H1 (cell line): ENCODE data around the gene CA10. TPM values are rescaled to one million over a fixed set of nuclear protein-coding genes. Genes with fewer than 3 reads are reported as not detected.

Experiments
- CTCF ChIA-PET: fragments of 300-600 bp; sonication (Branson Sonifier 250); formaldehyde crosslinking; loops from one replicate; lab custom pipeline; 2021; ENCODE audit not compliant: partially characterized antibody; lab: Charles Lee
- POLR2A ChIA-PET: fragments of 300-600 bp; sonication (Branson Sonifier 250); formaldehyde crosslinking; loops from one replicate; lab custom pipeline; 2021; ENCODE audit warnings: inconsistent platforms; ENCODE audit not compliant: partially characterized antibody; lab: Charles Lee
- DNase-seq, 2 experiments: peaks; one replicate each; pipeline versions ENCODE4 v3.0.0 to v3.0.0-alpha.2; 2010 to 2022; ENCODE audit warnings: low spot score in 2 of 2, low read depth in 1 of 2, mixed read lengths in 1 of 2
- FAIRE-seq: peaks from 2 replicates; lab custom pipeline; 2011; peaks lifted over from hg19 to GRCh38; lab: Jason Lieb, UNC
- H2AFZ ChIP-seq: 2 replicates; pipeline ENCODE4 v1.8.1; 2012; ENCODE audit warnings: low read length, inconsistent platforms
- H2AK5ac ChIP-seq: 2 replicates; pipeline ENCODE4 v1.6.1; 2013; ENCODE audit warnings: low read depth, low read length
- H2BK120ac ChIP-seq: replicated peaks from 2 replicates; pipeline ENCODE3; 2013; ENCODE audit warnings: low read depth, low read length, inconsistent platforms
- H2BK12ac ChIP-seq: 2 replicates; pipeline ENCODE4 v1.6.1; 2013; ENCODE audit warnings: low read depth, low read length
- H2BK15ac ChIP-seq: 2 replicates; pipeline ENCODE4 v1.6.1; 2013; ENCODE audit warnings: low read length
- H2BK20ac ChIP-seq: 2 replicates; pipeline ENCODE4 v1.6.1; 2013; ENCODE audit warnings: low read length
- H2BK5ac ChIP-seq: 2 replicates; pipeline ENCODE4 v1.6.1; 2013; ENCODE audit warnings: low read depth, low read length
- H3K14ac ChIP-seq: 2 replicates; pipeline ENCODE4 v1.6.1; 2013; ENCODE audit warnings: inconsistent platforms; ENCODE audit not compliant: insufficient read length
- H3K18ac ChIP-seq: 2 replicates; pipeline ENCODE4 v1.6.1; 2013; ENCODE audit warnings: low read length; ENCODE audit errors: extremely low read depth
- H3K23ac ChIP-seq: 2 replicates; pipeline ENCODE4 v1.6.1; 2013; ENCODE audit warnings: inconsistent platforms; ENCODE audit not compliant: insufficient read length
- H3K23me2 ChIP-seq: 2 replicates; pipeline ENCODE4 v1.6.1; 2013; ENCODE audit warnings: low read depth, low read length
- H3K27ac ChIP-seq: 2 replicates; pipeline ENCODE4 v1.6.1; 2011; ENCODE audit warnings: low read depth, low read length, inconsistent platforms
- H3K27me3 ChIP-seq, 4 experiments: replicated peaks in 1 of 4; 1 replicate in 1 of 4; 2 replicates in 3 of 4; pipeline versions ENCODE4 v1.6.1 to v1.8.1; 2011 to 2013; ENCODE audit warnings: low read length in 3 of 4, mild to moderate bottlenecking in 3 of 4, inconsistent platforms in 2 of 4, mixed read lengths in 2 of 4, moderate library complexity in 1 of 4; ENCODE audit not compliant: control insufficient read depth in 3 of 4, insufficient read depth in 3 of 4; ENCODE audit errors: extremely low read depth in 1 of 4
- H3K36me3 ChIP-seq, 4 experiments: 2 replicates each; pipeline versions ENCODE4 v1.6.1 to v1.8.1; 2011 to 2013; ENCODE audit warnings: mild to moderate bottlenecking in 4 of 4, low read length in 3 of 4, moderate library complexity in 2 of 4, control low read depth in 1 of 4, inconsistent platforms in 1 of 4; ENCODE audit not compliant: insufficient read depth in 4 of 4, control insufficient read depth in 2 of 4
- H3K4ac ChIP-seq: replicated peaks from 2 replicates; pipeline ENCODE3; 2013; ENCODE audit warnings: low read length, low read depth, mixed read lengths, inconsistent platforms; ENCODE audit not compliant: insufficient read length
- H3K4me1 ChIP-seq, 4 experiments: replicated peaks in 1 of 4; 1 replicate in 1 of 4; 2 replicates in 3 of 4; pipeline versions ENCODE4 v1.6.1 to v1.8.1; 2011 to 2013; ENCODE audit warnings: low read length in 3 of 4, inconsistent platforms in 2 of 4, mixed read lengths in 1 of 4; ENCODE audit not compliant: insufficient read depth in 4 of 4, control insufficient read depth in 3 of 4
- H3K4me2 ChIP-seq, 2 experiments: 2 replicates each; pipeline versions ENCODE4 v1.6.1 to v1.8.1; 2011 to 2013; ENCODE audit warnings: low read depth in 2 of 2, low read length in 2 of 2, control low read depth in 1 of 2, inconsistent platforms in 1 of 2, mild to moderate bottlenecking in 1 of 2; ENCODE audit not compliant: insufficient read depth in 1 of 2
- H3K4me3 ChIP-seq, 4 experiments: fragments of 200-600, 300-600 bp in 1 of 4; sonication (generic), shearing (Covaris generic), sonication (Bioruptor Twin) in 1 of 4; 2 replicates each; pipeline versions ENCODE4 v1.5.1 to v1.8.1; 2011 to 2016; ENCODE audit warnings: low read length in 4 of 4, low read depth in 3 of 4, control low read depth in 2 of 4, inconsistent platforms in 2 of 4, mild to moderate bottlenecking in 2 of 4, mixed read lengths in 1 of 4, moderate library complexity in 1 of 4; ENCODE audit not compliant: insufficient read depth in 2 of 4; ENCODE audit errors: extremely low read depth in 1 of 4
- H3K56ac ChIP-seq: replicated peaks from 2 replicates; pipeline ENCODE3; 2013; ENCODE audit warnings: low read depth, mild to moderate bottlenecking, mixed read lengths, low read length, inconsistent platforms; ENCODE audit not compliant: insufficient read length
- H3K79me1 ChIP-seq: 2 replicates; pipeline ENCODE4 v1.6.1; 2013; ENCODE audit warnings: low read depth, low read length, control low read depth
- H3K79me2 ChIP-seq, 2 experiments: 2 replicates each; pipeline versions ENCODE4 v1.6.1 to v1.8.1; 2012 to 2013; ENCODE audit warnings: low read length in 2 of 2, mild to moderate bottlenecking in 2 of 2, inconsistent platforms in 1 of 2; ENCODE audit not compliant: insufficient read depth in 2 of 2, control insufficient read depth in 1 of 2
- H3K9ac ChIP-seq, 4 experiments: replicated peaks in 1 of 4; 1 replicate in 1 of 4; 2 replicates in 3 of 4; pipeline versions ENCODE4 v1.6.1 to v1.8.1; 2011 to 2013; ENCODE audit warnings: low read depth in 3 of 4, low read length in 3 of 4, control low read depth in 2 of 4, mild to moderate bottlenecking in 2 of 4, moderate library complexity in 2 of 4, inconsistent platforms in 1 of 4; ENCODE audit errors: extremely low read depth in 1 of 4
- H3K9me3 ChIP-seq, 2 experiments: 2 replicates each; pipeline versions ENCODE4 v1.6.1 to v1.8.1; 2012 to 2013; ENCODE audit warnings: mild to moderate bottlenecking in 2 of 2, moderate library complexity in 2 of 2, control low read depth in 1 of 2, inconsistent platforms in 1 of 2, low read depth in 1 of 2, low read length in 1 of 2, mixed read lengths in 1 of 2; ENCODE audit not compliant: insufficient read depth in 2 of 2
- H4K20me1 ChIP-seq, 2 experiments: replicated peaks in 1 of 2; 2 replicates each; pipeline versions ENCODE3 to v1.8.1; 2011 to 2013; ENCODE audit warnings: inconsistent platforms in 2 of 2, low read length in 2 of 2, mild to moderate bottlenecking in 1 of 2; ENCODE audit not compliant: insufficient read depth in 2 of 2, control insufficient read depth in 1 of 2
- H4K5ac ChIP-seq: 2 replicates; pipeline ENCODE4 v1.6.1; 2013; ENCODE audit warnings: low read length, low read depth, mixed read lengths, inconsistent platforms; ENCODE audit not compliant: insufficient read length
- H4K8ac ChIP-seq: 2 replicates; pipeline ENCODE4 v1.8.0; 2013; ENCODE audit warnings: mild to moderate bottlenecking, moderate library complexity, low read length, inconsistent platforms; ENCODE audit not compliant: insufficient read depth; ENCODE audit errors: extremely low read depth
- H4K91ac ChIP-seq: replicated peaks from 2 replicates; pipeline ENCODE3; 2013; ENCODE audit warnings: low read length, mixed read lengths, inconsistent platforms; ENCODE audit not compliant: insufficient read length
- CBX5 ChIP-seq: fragments of 300-800, 300-1000 bp; sonication (generic); IDR thresholded peaks from 2 replicates; pipeline ENCODE4 v1.7.1; 2016; ENCODE audit warnings: antibody characterized with exemption, low read length, low read depth
- CEBPB ChIP-seq: IDR thresholded peaks from 2 replicates; pipeline ENCODE4 v1.6.1; 2012; ENCODE audit warnings: low read depth, low read length
- WGBS, 2 experiments: shearing (Covaris generic) in 1 of 2; methylation state at CpG; one replicate each; pipeline versions ENCODE4 v1.1.6 to v1.1.7; 2013 to 2015; ENCODE audit warnings: low lambda C conversion rate in 2 of 2, mixed read lengths in 2 of 2, inconsistent platforms in 1 of 2, low coverage in 1 of 2, missing lambda C conversion rate in 1 of 2; ENCODE audit not compliant: insufficient replicate concordance in 2 of 2, insufficient coverage in 1 of 2, insufficient read length in 1 of 2; ENCODE audit errors: extremely low coverage in 1 of 2, missing lambda C conversion rate in 1 of 2; 5-methylcytosine and 5-hydroxymethylcytosine counted together
- polyA plus RNA-seq, 7 experiments: library from polyadenylated mRNA; depleted of rRNA in 3 of 7; stranded (reverse) in 5 of 7; unstranded in 2 of 7; fragments of >200 nt in 5 of 7; fragments of 200-250 nt in 2 of 7; gene quantifications; 1 replicate in 5 of 7; 2 replicates in 1 of 7; 4 replicates in 1 of 7; pipeline versions ENCODE4 v1.2.1 to v1.2.3, GENCODE V29; 2011 to 2013; ENCODE audit warnings: missing spikeins in 2 of 7, mixed read lengths in 2 of 7
- total RNA-seq: library from RNA; stranded (reverse); fragmentation: NEBNext Ultra II Directional; extraction: Animal tissue kit (Norgen Biotek cat#: 25700); gene quantifications from 2 replicates; pipeline ENCODE4 v1.2.1, GENCODE V29; 2021

Gene CA10
- total and polyA plus RNA-seq, 2 of the 8 experiments (the other 6 are each of a cell fraction or from before 2014, with no cell fraction given), result 0.60 to 0.63 TPM

GRCh38 chr17:51999654-52000053 is 158.9 kb downstream of the CA10 start:
- H4K8ac ChIP-seq, result no peak overlapping the region
- no peak overlapping the region for H2BK120ac ChIP-seq
- H3K18ac ChIP-seq, result no peak overlapping the region
- no peak for DNase-seq
- H3K27me3 ChIP-seq, result no peaks in the 10 kb centered on the region
- H3K4me3 ChIP-seq, result no peak overlapping the region
- H4K20me1 ChIP-seq, result no peaks in the 10 kb centered on the region
- no peak for TF ChIP-seq CBX5
- TF ChIP-seq CEBPB, result peak; percentile 25; the same call in 1 of the 2 replicates
- TF ChIP-seq, all 59 proteins: peak for 1
- H3K14ac ChIP-seq, result no peak overlapping the region
- H2BK12ac ChIP-seq, result no peak overlapping the region
- H3K23ac ChIP-seq, result no peak overlapping the region
- no peak overlapping the region for H2BK15ac ChIP-seq
- H2AFZ ChIP-seq, result no peak overlapping the region
- POLR2A ChIA-PET, result no interaction called here
- no peak for FAIRE-seq
- no peaks in the 10 kb centered on the region for H3K36me3 ChIP-seq
- CTCF ChIA-PET, result interaction anchor here (0.6 to 0.9 kb wide), 2 partner anchors 235 to 434 kb away, joined by 3 read pairs; no protein-coding TSS in a partner anchor
- no peak overlapping the region for H3K27ac ChIP-seq
- H3K4me2 ChIP-seq, result no peak overlapping the region
- no peak overlapping the region for H3K9ac ChIP-seq
- no peak overlapping the region for H4K91ac ChIP-seq
- no peaks in the 10 kb centered on the region for H3K23me2 ChIP-seq
- H3K4me1 ChIP-seq, result 0 out of 7 replicates have a peak, but pooled peaks cover 0 to 3% (median 0%) of the 10 kb centered on the region in 4 experiments
- H3K4ac ChIP-seq, result no peak overlapping the region
- no peaks in the 10 kb centered on the region for H3K9me3 ChIP-seq
- no peaks in the 10 kb centered on the region for H3K79me2 ChIP-seq
- H2BK20ac ChIP-seq, result no peak overlapping the region
- no peaks in the 10 kb centered on the region for H3K79me1 ChIP-seq
- H2BK5ac ChIP-seq, result no peak overlapping the region
- H2AK5ac ChIP-seq, result no peak overlapping the region
- WGBS, 2 experiments, result 98% methylated on average over 3 of the region's 3 CpGs; no CpG with 5 or more reads in 1 of the 2 experiments
- H3K56ac ChIP-seq, result no peak overlapping the region
- H4K5ac ChIP-seq, result no peak overlapping the region
